ENCODE data around the gene BRIP1.

- TF ChIP-seq EZH2phosphoT487 (IDR thresholded peaks at IDR 0.05; ENCODE audit: insufficient read depth, low read depth) (no peak), EZH2 (IDR thresholded peaks at IDR 0.05; ENCODE audit: insufficient read depth, poor library complexity, severe bottlenecking) (no peak)
These were observed 68.5 kb downstream of the BRIP1 start for GRCh38 chr17:61794792-61795191.

Data from GM23248 (cell line).